Measurements from ENCODE around the gene HIP1R.

DNA sequence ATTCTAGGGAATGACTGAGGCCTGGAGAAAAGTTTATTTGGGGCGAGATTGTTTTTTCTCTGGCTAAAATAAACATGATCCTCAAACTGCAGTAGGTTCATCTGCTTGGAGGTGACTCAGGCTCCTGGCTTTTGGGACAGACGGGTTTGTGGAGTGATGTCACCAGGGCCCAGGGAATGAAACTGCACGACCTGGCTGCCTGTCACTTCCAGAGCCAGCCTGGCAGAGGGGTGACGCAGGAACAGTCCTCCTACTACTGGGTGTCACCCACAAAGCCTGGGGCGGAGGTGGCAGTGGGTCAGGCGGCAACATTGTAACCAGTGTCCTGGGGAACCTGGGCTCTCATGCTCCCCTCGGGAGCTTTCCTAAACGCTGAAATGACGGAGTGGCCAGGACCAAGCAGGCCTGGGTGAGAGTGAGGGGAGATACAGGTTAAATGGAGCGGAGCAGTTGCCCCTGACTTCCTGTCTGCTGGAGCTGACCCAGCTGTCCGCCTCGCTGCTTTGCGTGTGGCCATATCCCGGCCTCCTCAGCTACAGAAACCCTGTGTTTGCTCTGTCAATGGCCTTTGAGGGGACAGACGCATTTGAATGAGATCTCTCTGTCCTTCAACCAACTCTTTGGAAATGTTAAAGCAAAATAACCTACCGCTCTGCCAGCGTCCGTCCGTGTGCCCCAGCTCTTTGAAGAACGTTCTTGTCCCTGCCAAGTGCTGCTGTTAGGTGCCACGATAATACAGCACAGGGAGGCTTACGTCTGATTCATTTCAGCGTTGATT lies 6.5 kb downstream of the HIP1R start:
- TF ChIP-seq, protein P1, sequence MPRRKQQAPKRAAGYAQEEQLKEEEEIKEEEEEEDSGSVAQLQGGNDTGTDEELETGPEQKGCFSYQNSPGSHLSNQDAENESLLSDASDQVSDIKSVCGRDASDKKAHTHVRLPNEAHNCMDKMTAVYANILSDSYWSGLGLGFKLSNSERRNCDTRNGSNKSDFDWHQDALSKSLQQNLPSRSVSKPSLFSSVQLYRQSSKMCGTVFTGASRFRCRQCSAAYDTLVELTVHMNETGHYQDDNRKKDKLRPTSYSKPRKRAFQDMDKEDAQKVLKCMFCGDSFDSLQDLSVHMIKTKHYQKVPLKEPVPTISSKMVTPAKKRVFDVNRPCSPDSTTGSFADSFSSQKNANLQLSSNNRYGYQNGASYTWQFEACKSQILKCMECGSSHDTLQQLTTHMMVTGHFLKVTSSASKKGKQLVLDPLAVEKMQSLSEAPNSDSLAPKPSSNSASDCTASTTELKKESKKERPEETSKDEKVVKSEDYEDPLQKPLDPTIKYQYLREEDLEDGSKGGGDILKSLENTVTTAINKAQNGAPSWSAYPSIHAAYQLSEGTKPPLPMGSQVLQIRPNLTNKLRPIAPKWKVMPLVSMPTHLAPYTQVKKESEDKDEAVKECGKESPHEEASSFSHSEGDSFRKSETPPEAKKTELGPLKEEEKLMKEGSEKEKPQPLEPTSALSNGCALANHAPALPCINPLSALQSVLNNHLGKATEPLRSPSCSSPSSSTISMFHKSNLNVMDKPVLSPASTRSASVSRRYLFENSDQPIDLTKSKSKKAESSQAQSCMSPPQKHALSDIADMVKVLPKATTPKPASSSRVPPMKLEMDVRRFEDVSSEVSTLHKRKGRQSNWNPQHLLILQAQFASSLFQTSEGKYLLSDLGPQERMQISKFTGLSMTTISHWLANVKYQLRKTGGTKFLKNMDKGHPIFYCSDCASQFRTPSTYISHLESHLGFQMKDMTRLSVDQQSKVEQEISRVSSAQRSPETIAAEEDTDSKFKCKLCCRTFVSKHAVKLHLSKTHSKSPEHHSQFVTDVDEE (CRISPR knock-in tag; IDR thresholded peaks at IDR 0.05): no peak
- TF ChIP-seq SNAI2 (CRISPR knock-in tag; IDR thresholded peaks at IDR 0.05): no peak
- TF ChIP-seq ZFP3 (CRISPR knock-in tag; IDR thresholded peaks at IDR 0.05): no peak
- no peak for TF ChIP-seq TOX (CRISPR knock-in tag; IDR thresholded peaks at IDR 0.05; ENCODE audit: borderline replicate concordance)
